Activated CD8-positive, alpha-beta memory T cell treated with anti-CD3 and anti-CD28 coated beads for 48 hours (primary cell): ENCODE results near the gene ATP9A.
"Not testable (repeated sequence)": the region's sequence is repeated elsewhere in the genome, so short reads cannot be mapped to it uniquely, and the experiment has no call there.

Experiments used
- DNase-seq, 3 experiments: peaks; one replicate each; pipeline ENCODE4 v3.0.0-alpha.2; 2020; ENCODE audit warnings: low read depth in 2 of 3, low spot score in 2 of 3

The ATP9A gene

DNA sequence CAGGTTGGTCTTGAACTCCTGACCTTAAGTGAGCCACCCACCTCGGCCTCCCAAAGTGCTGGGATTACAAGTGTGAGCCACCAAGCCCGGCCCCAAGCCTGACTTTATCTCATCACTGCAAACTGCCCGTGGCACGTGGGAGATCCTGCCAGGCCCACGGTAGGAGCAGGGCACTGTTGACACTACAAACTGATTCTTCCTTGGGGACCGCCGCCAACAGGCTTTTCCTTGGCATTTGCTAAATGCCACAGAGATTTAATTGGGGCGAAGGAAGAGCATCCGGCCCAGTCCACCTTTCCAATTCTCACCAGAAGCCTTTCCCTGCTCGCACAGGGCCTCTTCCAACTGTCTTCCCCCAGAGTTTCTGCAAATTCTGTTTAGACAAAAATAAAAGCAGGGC, 11.0 kb downstream of the ATP9A start:
- no peak for DNase-seq

DNA sequence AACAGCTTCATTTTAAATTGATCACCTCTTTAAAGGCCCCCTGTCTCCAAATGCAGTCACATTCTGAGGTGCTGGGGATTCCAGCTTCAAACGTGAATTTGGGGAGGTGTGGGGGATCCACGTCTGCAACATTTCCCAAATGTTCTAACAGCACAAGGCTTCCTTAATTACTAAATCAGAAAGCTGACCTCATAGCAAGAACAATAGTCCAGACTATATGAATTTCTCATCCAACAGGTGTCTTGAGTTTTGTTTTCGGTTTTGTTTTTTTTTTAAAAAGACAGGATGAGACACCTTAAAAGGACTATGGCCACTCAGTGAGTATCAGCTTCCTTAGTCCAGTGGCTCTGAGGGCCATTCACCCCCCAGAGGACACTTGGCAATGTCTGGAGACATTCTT, 11.5 kb downstream of the ATP9A start:
- DNase-seq: no peak

GRCh38 chr20:51753220-51753619, 15.0 kb downstream of the ATP9A start:
- not testable (repeated sequence) for DNase-seq

- DNase-seq: no peak
These were observed 15.7 kb downstream of the ATP9A start for GRCh38 chr20:51752343-51752951.

DNA sequence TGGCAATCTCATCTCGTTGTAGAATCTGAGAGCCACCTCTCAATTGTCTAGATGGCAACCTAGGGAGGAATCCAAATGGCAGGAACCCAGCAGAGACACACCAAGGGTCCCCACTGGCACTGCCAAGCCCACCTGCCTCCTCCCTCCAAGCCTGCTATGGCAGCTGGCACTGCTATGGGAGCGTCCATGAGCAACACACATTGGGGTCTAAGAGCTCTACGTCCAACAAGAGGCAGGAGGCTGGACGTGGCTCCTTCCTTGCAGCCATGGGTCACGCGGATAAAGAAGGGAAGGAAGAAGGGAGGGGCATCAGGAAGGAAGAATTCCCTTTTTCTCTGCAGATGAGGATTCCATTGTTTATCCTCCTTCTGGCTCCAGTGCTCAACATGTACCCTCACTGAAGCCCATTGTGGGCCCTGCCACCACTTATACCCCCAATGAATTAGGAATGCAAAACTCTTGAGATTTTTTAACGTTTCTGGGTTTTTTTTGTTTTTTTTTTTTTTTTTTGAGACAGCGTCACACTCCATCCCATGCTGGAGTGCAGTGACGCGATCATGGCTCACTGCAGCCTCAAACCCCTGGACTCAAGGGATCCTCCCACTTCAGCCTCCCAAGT, 17.3 kb downstream of the ATP9A start:
- no peak for DNase-seq

DNA sequence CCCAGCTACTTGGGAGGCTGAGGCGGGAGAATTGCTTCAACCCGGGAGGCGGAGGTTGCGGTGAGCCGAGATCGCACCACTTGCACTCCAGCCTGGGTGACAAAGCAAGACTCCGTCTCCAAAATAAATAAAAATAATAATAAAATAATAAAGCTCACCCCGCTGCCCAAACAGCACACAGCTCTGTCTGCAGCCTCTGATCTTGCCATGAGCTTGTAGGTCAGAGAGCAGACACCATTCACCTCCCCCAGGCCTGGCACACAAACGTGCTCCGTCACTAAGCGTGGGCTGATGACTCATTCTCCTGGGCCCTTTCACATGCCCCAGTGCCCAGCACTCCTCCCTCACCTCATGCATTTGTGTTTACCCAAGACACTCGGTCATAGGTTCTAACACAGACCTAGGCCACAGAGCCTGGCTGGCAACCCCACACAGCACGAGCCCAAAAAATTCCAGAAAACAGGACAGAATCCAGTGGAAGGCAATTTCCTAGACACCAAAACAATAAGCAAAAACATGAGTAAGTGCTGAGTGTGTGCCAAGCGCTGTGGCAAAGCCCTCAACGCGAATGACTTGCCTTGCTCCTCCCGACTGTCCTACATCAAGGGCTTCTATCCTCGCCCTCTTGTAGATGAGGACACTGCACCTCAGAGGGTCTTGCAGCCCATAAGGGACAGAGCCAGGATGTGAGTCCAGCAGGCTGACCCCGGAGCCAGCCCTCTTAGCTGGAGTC, 18.0 kb downstream of the ATP9A start:
- no peak for DNase-seq

GRCh38 chr20:51749674-51750036, 18.5 kb downstream of the ATP9A start:
- DNase-seq: no peak

GRCh38 chr20:51747182-51747911, 20.8 kb downstream of the ATP9A start:
- no peak for DNase-seq

DNA sequence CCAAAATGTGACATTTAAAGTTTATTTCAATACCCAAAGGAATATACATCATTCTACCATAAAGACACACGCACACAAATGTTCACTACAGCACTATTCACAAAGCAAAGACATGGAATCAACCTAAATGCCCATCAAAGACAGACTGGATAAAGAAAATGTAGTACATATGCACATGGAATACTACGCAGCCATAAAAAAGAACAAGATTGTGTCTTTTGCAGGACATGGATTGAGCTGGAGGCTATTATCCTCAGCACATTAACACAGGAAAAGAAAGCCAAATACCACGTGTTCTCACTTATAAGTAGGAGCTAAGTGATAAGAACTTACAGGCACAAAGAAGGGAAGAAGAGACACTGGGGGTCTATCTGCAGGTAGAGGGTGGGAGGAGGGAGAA, 22.4 kb downstream of the ATP9A start:
- DNase-seq: no peak

DNA sequence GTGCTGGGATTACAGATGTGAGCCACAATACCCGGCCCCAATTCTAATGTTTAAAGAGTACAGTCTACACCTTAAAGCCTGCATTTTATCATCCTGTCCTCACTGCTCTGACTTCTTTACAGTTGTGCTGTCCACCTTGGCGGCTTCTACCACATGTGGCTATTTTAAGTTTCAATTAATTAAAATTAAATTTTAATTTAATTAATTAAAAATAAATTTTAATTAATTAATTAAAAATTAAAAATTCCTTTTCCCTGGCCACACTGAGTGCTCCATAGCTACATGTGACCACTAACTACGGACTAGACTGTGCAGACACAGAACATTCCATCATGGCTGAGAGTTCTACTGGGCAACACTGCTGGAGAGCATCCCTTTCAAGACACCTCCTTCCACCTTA, 27.4 kb downstream of the ATP9A start:
- no peak for DNase-seq

GRCh38 chr20:51740308-51740707, 27.9 kb downstream of the ATP9A start:
- DNase-seq: not testable (repeated sequence)

- no peak for DNase-seq
These were observed 28.4 kb downstream of the ATP9A start for GRCh38 chr20:51739722-51740249.

DNA sequence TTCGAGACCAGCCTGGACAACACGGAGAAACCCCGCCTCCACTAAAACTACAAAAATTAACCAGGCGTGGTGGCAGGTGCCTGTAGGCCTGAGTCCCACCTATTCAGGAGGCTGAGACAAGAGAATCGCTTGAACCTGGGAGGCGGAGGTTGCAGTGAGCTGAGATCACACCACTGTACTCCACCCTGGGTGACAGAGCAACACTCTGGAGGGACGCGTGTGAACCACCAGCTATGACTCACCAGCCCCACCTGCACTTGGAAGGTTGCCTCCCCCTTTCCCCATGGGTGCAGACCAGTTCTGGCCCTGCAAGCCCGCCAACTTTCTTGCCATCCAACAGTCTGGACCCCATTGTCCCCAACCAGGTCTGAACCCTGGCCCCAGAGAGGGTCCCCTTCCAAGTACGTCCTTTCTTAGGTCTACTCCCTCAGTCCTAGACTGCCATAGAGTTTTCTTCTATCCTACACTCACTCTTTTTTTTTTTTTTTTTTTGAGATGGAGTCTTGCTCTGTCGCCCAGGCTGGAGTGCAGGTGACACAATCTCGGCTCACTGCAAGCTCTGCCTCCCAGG, 29.2 kb downstream of the ATP9A start:
- no peak for DNase-seq

GRCh38 chr20:51738261-51738660, 29.9 kb downstream of the ATP9A start:
- not testable (repeated sequence) for DNase-seq

DNA sequence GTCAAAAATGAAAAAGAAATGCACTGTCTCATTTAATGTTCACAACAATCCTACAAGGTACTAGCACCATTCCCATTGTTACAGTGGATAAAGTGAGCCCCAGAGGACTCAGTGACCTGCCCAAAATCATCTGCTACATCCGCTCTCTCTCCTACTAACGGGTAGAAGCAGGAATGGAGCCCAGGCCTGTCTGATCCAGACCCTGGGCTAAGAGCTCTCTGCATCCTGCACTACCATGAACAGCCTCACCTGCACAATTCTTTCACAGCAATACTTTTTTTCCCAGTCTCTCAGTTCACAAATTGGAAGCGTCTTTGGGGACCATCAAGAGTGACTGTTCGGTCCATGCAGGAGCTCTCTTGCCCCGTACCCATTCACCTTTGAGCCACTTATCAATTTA, 31.2 kb downstream of the ATP9A start:
- no peak for DNase-seq

DNA sequence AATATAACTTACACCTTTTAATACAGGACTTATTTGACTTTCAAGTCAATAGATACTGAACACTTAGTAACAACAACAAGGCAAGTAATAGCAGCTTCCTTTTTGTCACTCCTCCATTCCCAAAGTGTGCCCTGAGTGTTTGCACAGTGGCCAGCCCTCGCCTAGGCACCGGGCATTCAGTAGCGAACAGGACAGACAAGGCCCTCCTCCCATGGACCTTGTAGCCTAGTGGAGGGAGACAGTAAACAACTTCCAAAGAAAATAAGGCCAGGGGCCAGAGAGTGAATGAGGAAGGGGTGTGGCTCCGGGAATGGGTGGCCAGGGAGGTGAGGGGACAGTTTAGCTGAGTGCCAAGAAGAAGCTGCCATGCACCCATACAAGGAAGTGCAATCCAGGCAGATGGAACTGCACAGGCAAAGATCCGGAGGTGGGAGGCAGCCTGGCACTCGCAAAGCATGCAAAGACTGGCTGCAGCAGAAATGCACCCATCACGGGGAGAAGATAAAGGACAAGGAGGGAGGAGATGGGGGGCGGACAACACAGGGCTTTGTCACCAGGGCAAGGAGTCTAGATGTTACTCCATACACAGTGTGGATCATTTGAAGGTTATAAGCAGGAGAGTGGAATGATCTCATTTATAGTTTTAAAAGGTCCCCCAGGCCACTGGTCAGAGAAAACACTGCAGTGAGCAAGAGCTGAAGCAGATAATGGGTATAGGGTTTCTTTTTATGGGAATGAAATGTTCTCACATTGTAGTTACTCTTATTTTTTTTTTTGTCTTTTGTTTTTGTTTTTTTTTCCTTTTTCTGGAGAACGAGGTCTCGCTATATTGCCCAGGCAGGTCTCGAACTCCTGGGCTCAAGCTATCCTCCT, 32.2 kb downstream of the ATP9A start:
- no peak for DNase-seq

- DNase-seq: no peak
These were observed 33.1 kb downstream of the ATP9A start for GRCh38 chr20:51734876-51735720.

GRCh38 chr20:51733070-51733469, 35.1 kb downstream of the ATP9A start:
- no peak for DNase-seq

- no peak for DNase-seq
These were observed 35.9 kb downstream of the ATP9A start for GRCh38 chr20:51732096-51732791.
